Right lobe of liver (tissue), 4 donors: ENCODE measurements around the gene CDC123.

Experiments used
- CTCF ChIP-seq, 4 donors: fragments of 200-600 bp in 3 of 4; fragments of 450-650 bp in 1 of 4; IDR thresholded peaks; one replicate each; pipeline versions ENCODE4 v1.5.1 to v1.8.0; 2016 to 2022; ENCODE audit warnings: antibody characterized with exemption in 4 of 4, mild to moderate bottlenecking in 2 of 4
- POLR2A ChIP-seq: fragments of 450-650 bp; IDR thresholded peaks from one replicate; pipeline ENCODE4 v1.6.1; 2017; ENCODE audit warnings: antibody characterized with exemption, mild to moderate bottlenecking
- donor health status: DM: no; HTN: no; CAD: no.
- donor health status: DM: no; HTN: no; CAD: no.
- donor health status: DM: no; HTN: yes; CAD: no.

- TF ChIP-seq CTCF (IDR thresholded peaks at IDR 0.05): no peak
- no peak for TF ChIP-seq POLR2A
Observed at GRCh38 chr10:12255048-12255447, 59.1 kb downstream of the CDC123 start.
